Stomach (tissue), 4 donors: ENCODE results near the gene PMFBP1.

ENCODE experiments used
- CTCF ChIP-seq, 7 experiments: fragments of 450-650 bp in 4 of 7; fragments of 200-600 bp in 3 of 7; sonication (generic) in 3 of 7; IDR thresholded peaks; one replicate each; pipeline ENCODE4 v1.5.1; 2016 to 2019; ENCODE audit warnings: antibody characterized with exemption in 7 of 7, control low read depth in 2 of 7, mild to moderate bottlenecking in 1 of 7
- EP300 ChIP-seq: sonication (generic); formaldehyde crosslinking; IDR thresholded peaks from one replicate; pipeline ENCODE4 v1.6.1; 2017; ENCODE audit warnings: antibody characterized with exemption
- POLR2AphosphoS5 ChIP-seq, 3 donors: sonication (generic); formaldehyde crosslinking; IDR thresholded peaks; one replicate each; pipeline ENCODE4 v1.6.1; 2016; ENCODE audit warnings: antibody characterized with exemption in 3 of 3

GRCh38 chr16:72092832-72093447 is 79.0 kb downstream of the PMFBP1 start:
- no peak for TF ChIP-seq CTCF (IDR thresholded peaks at IDR 0.05)
- TF ChIP-seq EP300 = no peak
- TF ChIP-seq POLR2AphosphoS5 (IDR thresholded peaks at IDR 0.05) = no peak
